ENCODE measurements around the gene RNASEH2A.

GRCh38 chr19:12785431-12786031 is 20.9 kb upstream of the RNASEH2A start:
- no peak for TF ChIP-seq CTCF (conservative IDR thresholded peaks at IDR 0.05; ENCODE audit: low read depth, low read length)
- no peak for TF ChIP-seq EZH2 (IDR thresholded peaks at IDR 0.05; ENCODE audit: low read length, unreplicated experiment)
- no peak for TF ChIP-seq EZH2phosphoT487 (IDR thresholded peaks at IDR 0.05; ENCODE audit: borderline replicate concordance, low read length)
